ENCODE measurements around the gene IRF1. TPM values are rescaled to one million over a fixed set of nuclear protein-coding genes. Genes with fewer than 3 reads are reported as not detected.

The IRF1 gene
- total RNA-seq, 1 experiment from 2014 or later: 30.1 TPM

DNA sequence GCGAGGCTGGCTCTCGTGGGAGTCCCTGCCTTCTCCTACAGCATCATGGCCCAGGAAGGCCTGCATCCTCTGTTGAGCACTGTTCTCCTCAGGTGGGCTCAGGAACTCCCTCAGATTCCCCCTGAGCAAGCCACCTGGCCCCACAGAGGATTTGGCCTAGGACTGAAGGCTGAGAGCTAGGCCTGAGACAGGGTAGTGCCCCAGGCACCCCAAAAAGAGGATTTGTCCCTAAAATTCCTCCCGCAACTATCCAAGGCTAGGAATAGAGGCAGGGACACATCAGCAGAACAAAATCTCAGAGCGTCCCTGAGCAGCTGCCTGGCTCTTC, 11.0 kb upstream of the IRF1 start (continued):
- TF ChIP-seq CBX3 (IDR thresholded peaks at IDR 0.05; ENCODE audit: low read depth) (no peak), SRF (IDR thresholded peaks at IDR 0.05; ENCODE audit: low read depth) (no peak), SP1 (IDR thresholded peaks at IDR 0.05; ENCODE audit: low read depth) (no peak), CEBPB (IDR thresholded peaks at IDR 0.05; ENCODE audit: low read depth) (no peak)
- TF ChIP-seq, protein P1, sequence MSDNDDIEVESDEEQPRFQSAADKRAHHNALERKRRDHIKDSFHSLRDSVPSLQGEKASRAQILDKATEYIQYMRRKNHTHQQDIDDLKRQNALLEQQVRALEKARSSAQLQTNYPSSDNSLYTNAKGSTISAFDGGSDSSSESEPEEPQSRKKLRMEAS (IDR thresholded peaks at IDR 0.05): no peak

GRCh38 chr5:132500931-132501628, 10.5 kb upstream of the IRF1 start:
- Histone ChIP-seq H3K4me1 (ENCODE audit: control insufficient read depth in 1 of 2, insufficient read depth in 2 of 2, low read length in 2 of 2) (peaks cover 15 to 64% of the 10 kb centered on the region in 2 experiments), H3K27ac (ENCODE audit: low read depth, low read length) (no peak overlapping the region; the same call in 1 of the 2 replicates), H3K4me2 (ENCODE audit: low read length) (no peak overlapping the region), H3K9ac (ENCODE audit: low read length) (no peak overlapping the region), H3K27me3 (ENCODE audit: insufficient read depth, low read length) (no peaks in the 10 kb centered on the region), H3K4me3 (replicated peaks in 1 of 2; ENCODE audit: low read depth in 1 of 2, low read length in 2 of 2) (no peak overlapping the region), H3K9me3 (ENCODE audit: control insufficient read depth in 1 of 2, insufficient read depth in 1 of 2, low read depth in 1 of 2, low read length in 2 of 2) (no peaks in the 10 kb centered on the region), H3K36me3 (ENCODE audit: control insufficient read depth in 1 of 2, insufficient read depth in 2 of 2, low read length in 2 of 2) (no peaks in the 10 kb centered on the region), H2AFZ (ENCODE audit: low read depth, low read length, poor library complexity, severe bottlenecking) (no peak overlapping the region), H3K9me2 (ENCODE audit: insufficient read depth) (no peaks in the 10 kb centered on the region), H3K79me2 (ENCODE audit: insufficient read depth, low read length) (no peaks in the 10 kb centered on the region), H4K20me1 (ENCODE audit: insufficient read depth) (no peaks in the 10 kb centered on the region)
- intact Hi-C loops (cut with micrococcal nuclease): loop anchor here (1.0 to 5.0 kb wide), 3 partner anchors 82 to 434 kb away; no protein-coding TSS in a partner anchor
- BruUV-seq (replicated peaks): no TSS peak
- ATAC-seq (no peak), DNase-seq (ENCODE audit: low read depth, low spot score) (no peak)
- RAD21 ChIA-PET (ENCODE audit: low non-redundant PET in 1 of 2, low total read pairs in 2 of 2, uncharacterized antibody in 2 of 2, unreplicated experiment in 2 of 2): interaction anchor here (1.0 to 2.8 kb wide), 5 partner anchors 74 to 115 kb away, joined by 3 to 13 read pairs (median 8); no protein-coding TSS in a partner anchor
- TF ChIP-seq, protein P2, sequence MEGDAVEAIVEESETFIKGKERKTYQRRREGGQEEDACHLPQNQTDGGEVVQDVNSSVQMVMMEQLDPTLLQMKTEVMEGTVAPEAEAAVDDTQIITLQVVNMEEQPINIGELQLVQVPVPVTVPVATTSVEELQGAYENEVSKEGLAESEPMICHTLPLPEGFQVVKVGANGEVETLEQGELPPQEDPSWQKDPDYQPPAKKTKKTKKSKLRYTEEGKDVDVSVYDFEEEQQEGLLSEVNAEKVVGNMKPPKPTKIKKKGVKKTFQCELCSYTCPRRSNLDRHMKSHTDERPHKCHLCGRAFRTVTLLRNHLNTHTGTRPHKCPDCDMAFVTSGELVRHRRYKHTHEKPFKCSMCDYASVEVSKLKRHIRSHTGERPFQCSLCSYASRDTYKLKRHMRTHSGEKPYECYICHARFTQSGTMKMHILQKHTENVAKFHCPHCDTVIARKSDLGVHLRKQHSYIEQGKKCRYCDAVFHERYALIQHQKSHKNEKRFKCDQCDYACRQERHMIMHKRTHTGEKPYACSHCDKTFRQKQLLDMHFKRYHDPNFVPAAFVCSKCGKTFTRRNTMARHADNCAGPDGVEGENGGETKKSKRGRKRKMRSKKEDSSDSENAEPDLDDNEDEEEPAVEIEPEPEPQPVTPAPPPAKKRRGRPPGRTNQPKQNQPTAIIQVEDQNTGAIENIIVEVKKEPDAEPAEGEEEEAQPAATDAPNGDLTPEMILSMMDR (IDR thresholded peaks at IDR 0.05 in 2 of 3, conservative IDR thresholded peaks at IDR 0.05 in 1 of 3; ENCODE audit: borderline replicate concordance in 1 of 3, insufficient read depth in 1 of 3, low read depth in 2 of 3, low read length in 2 of 3): peak in 2 of 3 experiments; percentile 78 to 96; a peak in 4 of 6 replicates
- TF ChIP-seq ATF3 (IDR thresholded peaks at IDR 0.05) (no peak), YY1 (IDR thresholded peaks at IDR 0.05; ENCODE audit: extremely low read depth, insufficient replicate concordance, low read depth, low read length) (peak; percentile 35), SRF (IDR thresholded peaks at IDR 0.05; ENCODE audit: low read depth) (no peak)
- POLR2A ChIA-PET: interaction anchor here (1.4 to 1.8 kb wide), 3 partner anchors 10 to 207 kb away, joined by 4 to 10 read pairs (median 9); partner anchors contain the start of genes IRF1 and SLC22A4
- CTCF ChIA-PET: interaction anchor here (0.7 to 2.8 kb wide), 20 partner anchors 9 to 322 kb away, joined by 3 to 37 read pairs (median 4); partner anchors contain the start of genes IRF1 and SLC22A4

Measured in HCT116 (cell line).